OCI-M2 (cell line): Measurements from ENCODE around the gene ARFRP1.
"Not testable (repeated sequence)": the region's sequence is repeated elsewhere in the genome, so short reads cannot be mapped to it uniquely, and the experiment has no call there.

Experiments
- DNase-seq: peaks from one replicate; lab custom pipeline; 2025; ENCODE audit not compliant: unreplicated experiment; lab: John Stamatoyannopoulos, UW

ARFRP1 gene

DNA sequence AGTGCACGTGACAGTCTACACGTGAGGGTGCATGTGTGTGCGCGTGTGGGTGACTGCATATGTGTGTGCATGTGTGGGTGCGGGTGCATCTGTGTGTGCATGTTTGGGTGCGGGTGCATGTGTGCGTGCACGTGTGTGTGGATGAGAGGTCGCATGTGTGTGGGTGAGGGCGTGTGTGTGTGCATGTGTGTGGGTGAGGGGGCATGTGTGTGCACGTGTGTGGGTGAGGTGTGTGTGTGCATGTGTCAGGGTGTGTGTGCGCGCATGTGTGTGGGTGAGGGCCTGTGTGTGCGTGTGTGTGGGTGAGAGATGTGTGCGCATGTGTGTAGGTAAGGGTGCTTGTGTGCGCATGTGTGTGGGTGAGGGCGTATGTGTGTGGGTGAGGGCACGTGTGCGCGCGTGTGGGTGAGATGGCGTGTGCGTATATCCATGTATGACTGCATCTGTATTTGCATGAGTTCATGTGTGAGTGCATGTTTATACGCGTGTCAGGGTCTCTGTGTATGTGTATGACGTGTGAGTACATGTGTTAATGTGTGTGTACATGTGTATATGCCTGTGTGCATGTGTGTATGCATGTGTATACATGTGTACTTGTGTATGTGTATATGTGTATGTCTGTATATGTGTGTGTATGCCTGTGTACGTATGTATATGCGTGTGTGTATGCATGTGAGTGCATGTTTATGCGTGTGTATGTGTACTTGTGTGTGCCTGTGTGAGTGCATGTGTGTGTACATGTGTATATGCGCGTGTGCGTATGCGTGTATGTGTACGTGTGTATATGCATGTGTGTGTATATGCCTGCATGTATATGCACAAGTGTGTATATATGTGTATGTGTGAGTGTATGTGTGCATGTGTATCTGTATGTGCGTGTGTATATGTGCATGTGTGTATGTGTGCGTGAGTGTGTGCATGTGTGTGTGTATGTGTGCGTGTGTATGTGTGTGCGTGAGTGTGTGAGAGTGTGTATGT lies 24.6 kb upstream of the ARFRP1 start:
- no peak for DNase-seq

DNA sequence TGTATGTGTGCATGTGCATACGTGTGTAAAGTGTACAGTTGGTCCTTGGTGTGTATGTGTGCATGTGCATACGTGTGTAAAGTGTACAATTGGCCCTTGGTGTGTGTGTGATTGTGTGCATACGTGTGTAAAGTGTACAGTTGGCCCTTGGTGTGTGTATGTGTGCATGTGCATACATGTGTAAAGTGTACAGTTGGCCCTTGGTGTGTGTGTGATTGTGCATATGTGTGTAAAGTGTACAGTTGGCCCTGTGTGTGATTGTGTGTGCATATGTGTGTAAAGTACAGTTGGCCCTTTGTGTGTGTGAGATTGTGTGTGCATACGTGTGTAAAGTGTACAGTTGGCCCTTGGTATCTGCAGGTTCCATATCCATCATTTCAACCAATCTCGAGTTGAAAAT lies 23.6 kb upstream of the ARFRP1 start:
- no peak for DNase-seq

DNA sequence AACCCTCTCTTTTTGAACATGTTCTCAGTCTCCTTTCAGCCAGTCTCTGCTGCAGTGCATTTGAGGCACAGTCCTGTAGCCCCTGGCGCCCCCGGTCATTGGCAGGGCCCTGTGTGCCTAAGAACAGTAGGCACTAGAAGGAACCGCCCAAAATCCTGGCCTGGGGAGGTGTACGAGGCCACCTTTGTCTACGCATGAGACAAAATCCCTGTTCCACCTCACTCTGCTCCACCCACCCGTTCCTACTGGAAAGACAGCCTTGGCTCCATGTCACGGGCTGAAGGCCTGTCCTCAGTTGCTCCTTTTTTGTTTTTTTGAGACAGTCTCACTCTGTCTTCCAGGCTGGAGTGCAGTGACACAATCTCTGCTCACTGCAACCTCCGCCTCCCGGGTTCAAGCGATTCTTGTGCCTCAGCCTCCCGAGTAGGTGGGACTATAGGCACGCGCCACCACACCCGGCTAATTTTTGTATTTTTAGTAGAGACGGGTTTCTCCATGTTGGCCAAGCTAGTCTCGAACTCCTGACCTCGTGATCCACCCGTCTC lies 22.5 kb upstream of the ARFRP1 start:
- not testable (repeated sequence) for DNase-seq

DNA sequence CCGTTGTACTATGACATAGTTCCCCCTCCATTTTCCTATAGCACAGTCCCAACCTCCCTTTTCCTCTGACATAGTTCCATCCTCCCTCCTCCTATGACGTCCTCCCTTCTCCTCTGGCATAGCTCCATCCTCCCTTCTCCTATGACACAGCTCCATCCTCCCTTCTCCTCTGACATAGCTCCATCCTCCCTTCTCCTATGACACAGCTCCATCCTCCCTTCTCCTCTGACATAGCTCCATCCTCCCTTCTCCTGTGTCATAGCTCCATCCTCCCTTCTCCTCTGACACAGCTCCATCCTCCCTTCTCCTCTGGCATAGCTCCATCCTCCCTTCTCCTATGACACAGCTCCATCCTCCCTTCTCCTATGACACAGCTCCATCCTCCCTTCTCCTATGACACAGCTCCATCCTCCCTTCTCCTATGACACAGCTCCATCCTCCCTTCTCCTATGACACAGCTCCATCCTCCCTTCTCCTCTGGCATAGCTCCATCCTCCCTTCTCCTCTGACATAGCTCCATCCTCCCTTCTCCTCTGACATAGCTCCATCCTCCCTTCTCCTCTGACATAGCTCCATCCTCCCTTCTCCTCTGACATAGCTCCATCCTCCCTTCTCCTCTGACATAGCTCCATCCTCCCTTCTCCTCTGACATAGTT lies 15.3 kb upstream of the ARFRP1 start:
- not testable (repeated sequence) for DNase-seq

DNA sequence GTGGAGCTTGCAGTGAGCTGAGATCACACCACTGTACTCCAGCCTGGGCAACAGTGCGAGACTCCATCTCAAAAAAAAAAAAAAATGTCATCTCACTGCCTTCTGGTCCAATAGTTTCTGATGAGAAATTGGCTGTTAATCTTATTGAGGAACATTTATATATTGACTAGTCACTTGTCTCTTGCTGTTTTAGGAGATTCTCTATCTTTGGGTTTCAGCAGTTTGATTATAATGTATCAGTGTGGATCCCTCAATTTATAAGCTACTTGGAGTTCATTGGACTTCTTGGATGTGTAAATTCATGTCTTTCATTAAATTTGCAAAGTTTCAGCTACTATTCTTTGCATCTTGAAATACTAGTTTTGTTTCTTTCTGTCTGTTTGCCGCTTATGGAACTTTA lies 11.2 kb upstream of the ARFRP1 start:
- no peak for DNase-seq

DNA sequence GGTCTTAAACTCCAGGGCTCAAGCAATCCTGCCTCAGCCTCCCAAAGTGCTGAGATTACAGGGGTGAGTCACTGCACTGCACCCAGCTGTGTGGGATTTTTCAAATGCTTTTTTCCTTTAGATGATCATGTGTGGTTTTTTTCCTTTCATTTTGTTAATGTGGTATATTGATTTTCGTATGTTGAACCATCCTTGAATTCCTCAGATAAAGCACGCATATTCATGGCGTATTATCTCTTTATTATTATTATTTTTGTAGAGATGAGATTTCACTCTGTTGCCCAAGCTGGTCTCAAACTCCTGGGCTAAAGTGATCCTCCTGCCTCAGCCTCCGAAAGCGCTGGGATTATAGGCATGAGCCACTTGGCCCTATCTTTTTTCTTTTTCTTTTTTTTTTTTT lies 7.1 kb upstream of the ARFRP1 start:
- DNase-seq, result no peak

DNA sequence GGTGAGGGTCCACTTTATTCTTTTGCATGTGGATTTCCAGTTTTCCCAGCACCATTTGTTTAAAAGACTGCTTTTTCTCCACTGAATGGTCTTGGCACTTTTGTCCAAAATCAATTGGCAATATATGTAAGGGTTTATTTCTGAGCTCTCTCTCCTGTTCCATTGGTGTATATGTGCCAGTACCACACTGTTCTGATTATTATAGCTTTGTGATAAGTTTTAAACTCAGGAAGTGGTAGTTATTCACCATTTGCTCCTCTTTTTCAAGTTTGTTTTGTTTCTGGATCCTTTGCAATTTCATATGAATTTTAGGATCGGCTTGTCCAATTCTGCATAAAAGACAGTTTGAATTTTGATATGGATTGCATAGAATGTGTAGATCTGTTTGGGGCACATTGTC lies 4.4 kb upstream of the ARFRP1 start:
- DNase-seq, result no peak

DNA sequence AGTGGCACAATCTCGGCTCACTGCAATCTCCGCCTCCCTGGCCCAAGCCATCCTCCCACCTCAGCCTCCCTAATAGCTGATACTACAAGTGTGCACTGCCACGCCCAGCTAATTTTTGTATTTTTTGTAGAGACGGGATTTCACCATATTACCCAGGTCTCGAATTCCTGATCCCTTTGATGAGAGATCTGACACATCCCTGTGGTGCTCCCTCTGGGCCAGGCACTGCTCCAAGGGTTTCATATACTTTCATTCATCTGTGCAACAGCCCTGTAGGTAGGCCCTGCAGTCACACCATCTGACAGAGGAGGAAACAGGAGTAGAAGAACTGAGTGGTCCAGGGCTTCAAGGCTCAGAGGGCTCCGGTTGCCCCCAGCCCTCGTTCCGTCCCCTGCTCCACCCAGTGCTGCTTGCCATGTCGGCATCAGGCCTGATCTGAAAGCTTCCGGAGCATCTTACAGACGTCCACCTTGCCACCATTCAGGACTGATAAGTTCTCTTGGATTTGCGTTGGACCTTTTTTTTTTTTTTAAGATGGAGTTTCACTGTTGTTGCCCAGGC lies 3.4 kb upstream of the ARFRP1 start:
- DNase-seq, result no peak

DNA sequence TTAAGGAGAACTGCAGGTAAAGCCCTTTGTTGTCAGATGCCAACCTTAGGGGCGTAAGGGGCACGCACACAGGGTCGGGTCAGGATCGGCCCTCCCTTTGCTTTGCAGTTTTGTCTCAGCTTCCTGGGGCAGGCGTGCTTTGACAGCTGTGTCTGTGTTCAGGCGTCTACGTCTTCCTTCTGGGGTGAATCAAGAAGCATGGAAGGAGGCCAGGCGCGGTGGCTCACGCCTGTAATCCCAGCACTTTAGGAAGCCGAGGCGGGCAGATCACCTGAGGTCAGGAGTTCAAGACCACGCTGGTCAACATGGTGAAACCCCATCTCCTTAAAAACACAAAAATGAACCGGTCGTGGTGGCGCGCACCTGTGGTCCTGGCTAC lies 1.4 kb upstream of the ARFRP1 start:
- DNase-seq, result no peak

DNA sequence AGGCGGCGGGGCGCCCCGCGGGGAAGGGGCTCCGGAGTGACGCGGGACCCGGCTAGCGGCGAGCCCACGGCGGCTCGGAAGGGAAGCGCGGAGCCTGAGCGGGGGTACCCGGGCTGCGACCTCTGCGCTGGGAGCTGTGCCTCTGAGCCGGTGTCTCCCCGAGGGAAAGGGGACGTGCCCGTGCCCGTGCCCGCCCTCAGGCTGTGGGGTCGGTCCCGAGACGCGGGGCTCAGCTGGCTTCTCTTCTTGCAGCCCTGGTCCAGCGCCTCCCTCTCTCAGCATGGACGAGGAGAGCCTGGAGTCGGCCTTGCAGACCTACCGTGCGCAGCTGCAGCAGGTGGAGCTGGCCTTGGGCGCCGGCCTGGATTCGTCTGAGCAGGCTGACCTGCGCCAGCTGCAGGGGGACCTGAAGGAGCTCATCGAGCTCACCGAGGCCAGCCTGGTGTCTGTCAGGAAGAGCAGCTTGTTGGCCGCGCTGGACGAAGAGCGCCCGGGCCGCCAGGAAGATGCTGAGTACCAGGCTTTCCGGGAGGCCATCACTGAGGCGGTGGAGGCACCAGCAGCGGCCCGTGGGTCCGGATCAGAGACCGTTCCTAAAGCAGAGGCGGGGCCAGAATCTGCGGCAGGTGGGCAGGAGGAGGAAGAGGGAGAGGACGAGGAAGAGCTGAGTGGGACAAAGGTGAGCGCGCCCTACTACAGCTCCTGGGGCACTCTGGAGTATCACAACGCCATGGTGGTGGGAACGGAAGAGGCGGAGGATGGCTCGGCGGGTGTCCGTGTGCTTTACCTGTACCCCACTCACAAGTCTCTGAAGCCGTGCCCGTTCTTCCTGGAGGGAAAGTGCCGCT lies 749 bp upstream of the ARFRP1 start:
- no peak for DNase-seq

DNA sequence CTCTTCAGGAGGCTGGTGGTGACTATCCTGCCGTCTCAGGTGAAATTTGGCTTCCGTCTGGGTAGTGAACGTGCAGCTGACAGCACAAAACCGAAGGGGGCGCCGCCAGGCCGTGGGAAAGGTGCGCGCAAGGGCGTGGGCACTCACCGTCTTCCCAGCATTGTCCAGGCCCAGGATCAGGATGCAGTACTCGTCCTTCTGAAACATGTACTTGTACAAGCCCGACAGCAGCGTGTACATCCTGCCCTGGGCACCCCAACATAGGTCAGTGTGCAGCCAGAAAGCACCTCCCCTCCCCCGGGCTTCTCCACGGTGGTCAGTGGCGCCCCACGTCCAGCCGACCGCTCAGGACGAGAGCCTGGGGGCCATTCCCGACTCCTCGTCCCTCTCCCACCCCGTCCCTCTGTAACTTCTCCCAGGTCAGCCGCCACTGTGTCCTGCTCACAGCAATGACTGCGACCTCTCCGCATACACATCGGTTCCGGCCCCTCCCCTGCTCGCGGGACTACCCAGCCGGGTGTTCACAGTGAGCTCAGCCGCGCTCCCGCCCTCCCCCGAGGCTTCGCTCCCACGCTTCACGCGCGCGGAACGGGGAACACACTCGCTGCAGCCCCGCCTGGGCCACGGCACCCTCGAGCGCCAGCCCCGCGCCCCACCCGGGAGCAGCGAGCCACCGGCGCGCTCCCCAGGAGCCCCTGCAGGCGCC lies 771 bp downstream of the ARFRP1 start:
- DNase-seq, result no peak

DNA sequence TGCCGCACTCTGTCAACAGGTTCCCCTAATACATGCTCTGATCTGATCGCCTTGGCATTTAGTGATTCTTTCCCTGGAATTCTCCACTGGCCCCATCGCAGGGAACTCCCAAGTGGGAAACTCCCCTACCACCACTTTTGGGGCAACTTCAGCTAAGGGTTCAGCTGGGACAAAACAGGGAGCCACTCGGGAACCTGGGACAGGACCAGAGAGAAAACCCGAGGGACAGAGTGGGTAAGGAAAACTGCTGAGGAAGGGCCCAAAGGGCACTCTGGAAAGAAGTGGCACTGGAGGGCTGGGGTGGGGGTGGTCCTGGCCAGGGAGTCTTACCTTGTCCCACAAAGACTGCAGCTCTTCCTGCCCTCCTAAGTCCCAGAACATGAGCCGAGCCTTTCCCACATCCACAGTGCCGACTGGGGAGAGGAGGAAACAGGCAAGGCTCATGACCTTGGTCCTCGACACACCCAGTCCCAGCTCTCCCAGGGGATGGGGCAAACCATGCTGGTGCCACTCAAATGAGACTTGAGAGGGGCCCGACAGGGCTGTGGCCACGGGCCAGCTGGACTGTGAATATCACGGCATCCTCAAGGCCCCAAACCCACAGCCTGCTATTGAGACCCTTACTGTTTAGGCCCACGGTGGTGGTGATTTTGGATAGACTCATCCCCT lies 1.6 kb downstream of the ARFRP1 start:
- DNase-seq, result no peak

DNA sequence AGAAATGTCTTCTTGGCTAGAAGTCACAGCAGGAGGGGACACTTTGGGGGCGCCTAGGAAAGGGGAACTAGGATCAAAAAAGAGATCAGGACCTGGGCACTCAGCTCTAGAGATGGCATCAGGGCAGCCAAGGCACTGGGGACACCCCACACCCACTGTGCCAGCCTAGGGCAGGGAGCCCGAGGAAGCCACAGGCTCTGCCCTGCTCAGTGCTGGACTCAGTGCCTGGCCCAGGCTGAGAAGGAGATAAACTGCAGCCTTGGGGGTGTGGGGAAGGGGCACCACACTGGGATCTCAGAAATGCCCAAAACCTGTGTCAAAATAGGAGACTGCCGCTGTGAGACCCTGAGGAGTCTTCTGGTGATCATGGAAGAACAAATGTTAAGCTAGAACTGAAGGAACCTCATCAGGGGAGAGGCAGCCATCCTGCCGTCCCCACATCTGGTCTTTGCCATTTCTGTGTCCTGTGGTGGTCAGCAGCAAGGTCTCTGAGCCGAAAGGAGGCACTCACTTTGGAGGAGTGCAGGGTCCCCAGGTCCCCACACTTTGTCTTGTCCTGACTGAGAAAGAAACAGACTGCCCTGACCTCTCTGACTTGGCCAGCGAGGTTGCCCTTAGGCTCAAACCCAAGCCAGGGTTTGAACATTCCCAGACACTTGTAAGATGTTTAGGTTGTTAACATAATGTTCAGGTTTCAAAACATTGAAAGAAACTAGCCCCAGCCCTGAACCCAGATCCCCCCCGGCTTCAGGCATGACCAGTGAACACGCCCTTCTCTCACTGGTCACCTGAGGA lies 2.3 kb downstream of the ARFRP1 start:
- no peak for DNase-seq

DNA sequence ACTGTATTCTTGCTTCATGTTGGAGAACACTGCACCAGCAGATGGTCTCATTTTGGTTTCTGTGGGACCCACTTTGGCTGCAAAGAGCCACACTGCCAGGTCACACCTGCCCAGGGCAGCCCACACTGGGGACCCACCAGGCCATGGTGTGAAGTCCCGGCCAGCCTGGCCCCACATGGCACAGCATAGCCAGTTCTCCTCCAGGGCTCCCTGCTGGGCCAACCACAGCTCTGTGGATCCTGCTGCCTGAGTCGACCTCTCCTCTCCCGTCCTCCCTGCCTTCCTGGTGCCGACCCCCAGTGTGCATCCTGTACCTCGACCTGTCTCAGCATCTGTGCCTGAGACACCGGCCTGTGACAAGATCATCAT lies 3.0 kb downstream of the ARFRP1 start:
- no peak for DNase-seq

DNA sequence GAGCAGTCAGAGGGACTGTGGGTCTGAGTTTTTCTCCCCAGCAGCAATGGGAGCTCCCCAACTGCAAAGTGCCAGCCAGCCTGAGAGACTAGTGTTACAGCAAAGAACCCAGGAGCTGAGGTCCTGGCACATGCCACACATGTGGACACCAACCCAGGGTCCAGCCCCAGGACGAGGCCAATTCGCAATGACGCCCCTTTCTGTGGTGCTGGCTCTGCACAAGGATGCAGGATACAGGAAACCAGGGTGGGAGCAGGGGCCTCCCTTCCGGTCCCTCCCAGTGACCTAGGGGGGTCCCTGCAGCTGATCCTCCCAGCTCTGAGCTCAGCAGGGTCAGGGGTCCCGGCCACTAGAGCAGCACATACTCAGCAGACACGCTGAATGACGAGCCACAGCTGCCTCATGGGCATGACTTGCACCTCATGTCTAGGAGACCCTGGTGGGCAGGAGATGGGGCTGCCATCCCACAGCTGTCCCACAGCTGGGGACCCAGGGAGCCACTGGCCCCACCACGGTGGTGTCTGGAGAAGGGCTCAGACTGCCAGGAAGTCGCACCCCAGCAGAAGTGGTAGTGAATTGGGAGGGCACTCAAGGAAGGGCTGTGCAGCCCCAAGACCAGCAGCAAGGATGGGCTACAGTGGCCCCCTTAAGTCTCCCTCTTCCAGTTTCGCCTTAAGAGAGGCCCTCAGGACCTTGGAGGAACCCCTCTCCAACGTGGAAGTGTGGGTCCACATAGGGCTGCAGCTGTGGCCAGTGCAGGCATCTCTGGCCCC lies 3.6 kb downstream of the ARFRP1 start:
- no peak for DNase-seq

DNA sequence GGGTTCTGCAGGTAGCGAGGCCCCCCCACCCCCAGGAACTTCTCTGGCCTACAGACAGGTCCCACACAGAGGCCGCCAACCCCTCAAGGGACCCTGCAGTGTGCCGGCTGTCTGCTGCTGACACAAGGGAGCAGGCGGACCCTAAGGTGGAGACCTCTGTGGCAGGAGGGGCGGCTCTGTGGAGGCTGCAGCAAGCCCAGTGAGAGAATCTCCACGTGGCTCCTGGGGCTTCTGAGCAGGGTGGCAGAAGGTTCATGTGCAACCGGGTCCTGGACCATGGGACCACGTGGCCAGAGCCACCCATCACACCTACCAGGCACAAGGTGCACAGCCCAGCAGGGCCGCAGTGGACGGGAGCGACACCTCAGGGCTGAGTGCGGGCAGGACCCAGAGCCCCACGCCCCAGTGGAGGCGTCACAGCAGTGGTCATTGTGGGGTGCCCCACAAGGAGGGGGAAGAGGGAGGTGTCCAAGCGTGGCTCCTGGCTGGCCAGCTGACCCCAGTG lies 4.3 kb downstream of the ARFRP1 start:
- no peak for DNase-seq

DNA sequence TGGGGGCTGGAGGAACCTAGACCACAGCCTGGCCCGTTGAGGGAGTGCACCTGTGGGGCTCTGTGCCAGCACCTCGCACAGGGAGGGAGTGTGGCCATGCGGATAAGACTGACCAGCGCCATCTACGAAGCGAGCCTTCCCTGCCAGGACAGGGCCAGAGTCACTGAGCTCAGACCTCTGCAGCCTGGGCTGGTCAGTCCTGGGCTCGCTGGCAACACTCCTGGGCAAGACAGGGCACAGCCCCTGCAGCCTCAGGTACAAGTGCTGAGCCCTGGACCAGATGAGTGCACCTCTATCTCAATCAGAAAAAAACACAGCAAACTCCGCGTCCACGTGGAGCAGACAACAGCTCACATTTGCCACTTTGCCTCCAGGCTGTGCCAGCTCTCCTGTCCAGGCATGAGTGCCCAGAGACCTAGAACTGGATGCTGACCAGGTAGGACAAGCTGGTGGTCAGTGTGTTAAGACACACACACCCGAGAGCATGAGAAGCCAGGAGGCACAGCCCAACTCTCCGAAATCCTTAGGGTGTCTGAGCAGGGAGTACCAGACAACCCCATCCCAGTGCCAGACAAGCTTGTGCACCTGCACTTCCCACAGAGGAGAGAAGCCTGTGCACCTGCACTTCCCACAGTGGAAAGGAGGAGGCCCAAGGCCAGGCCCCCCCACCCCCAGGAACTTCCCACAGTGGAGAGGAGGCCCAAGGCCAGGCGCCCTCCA lies 4.9 kb downstream of the ARFRP1 start:
- no peak for DNase-seq
